Measurements from ENCODE around the gene HERC3. TPM values are rescaled to one million over a fixed set of nuclear protein-coding genes. Genes with fewer than 3 reads are reported as not detected.

The HERC3 gene
- total RNA-seq, 2 experiments from 2014 or later = 42.9 to 47.3 TPM

DNA sequence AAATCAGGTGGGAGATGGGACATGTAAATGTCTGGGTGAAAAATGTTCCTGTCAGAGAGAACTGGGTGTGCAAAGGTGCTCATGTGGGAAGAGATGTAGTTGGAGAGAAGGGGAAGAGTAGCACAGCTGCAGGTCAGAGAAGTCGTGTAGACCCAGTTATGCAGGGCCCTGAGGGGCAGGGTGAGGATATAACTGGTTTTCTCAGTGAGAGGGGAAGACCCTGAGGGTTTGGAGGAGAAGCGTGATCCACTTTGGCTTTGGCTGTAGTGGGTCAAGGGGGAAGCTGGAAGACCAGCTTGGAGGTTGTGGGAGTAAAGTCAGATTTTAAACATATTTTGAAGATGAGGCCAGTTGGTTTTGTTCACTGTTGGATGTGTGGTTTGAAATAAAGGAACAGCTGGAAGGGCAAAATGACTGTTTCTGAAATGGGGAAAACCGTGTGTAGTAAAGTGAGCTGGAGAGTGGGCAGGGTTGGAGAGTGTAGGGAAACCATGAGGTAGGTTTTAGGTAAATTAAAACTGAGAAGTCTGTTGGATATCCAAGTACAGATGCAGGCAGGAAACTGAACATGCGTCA, 61.2 kb downstream of the HERC3 start:
- no peak for DNase-seq
- Mint-ChIP-seq H3K4me1 (peaks cover 8% of the 10 kb centered on the region), H3K27me3 (no peaks in the 10 kb centered on the region), H3K9me3 (no peaks in the 10 kb centered on the region), H3K27ac (no peak overlapping the region), H3K36me3 (peaks cover 28% of the 10 kb centered on the region), H3K4me3 (no peak overlapping the region)
- POLR2A ChIA-PET = no interaction called here
- ATAC-seq (ENCODE audit: low read depth) = no peak

DNA sequence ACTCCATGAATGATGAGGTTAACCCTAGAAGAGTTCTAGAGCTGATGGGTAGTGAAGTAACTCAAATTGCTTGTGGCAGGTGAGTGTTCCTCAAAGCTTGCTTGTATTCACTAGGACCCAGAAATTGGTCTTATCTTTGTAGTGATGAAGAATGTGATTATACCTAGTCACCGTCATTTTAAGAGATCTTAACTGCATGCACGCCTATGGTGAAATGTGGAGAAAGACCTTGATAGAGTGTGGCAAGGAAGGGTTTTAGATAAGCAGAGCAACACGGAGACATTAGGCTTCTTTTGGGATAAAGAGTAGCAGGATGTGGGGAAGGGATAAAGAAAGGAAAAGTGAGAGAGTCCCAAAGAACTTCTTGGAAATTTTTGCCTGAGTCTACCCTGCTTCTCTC, 62.9 kb downstream of the HERC3 start:
- no peak for DNase-seq
- Mint-ChIP-seq H3K9me3 (no peaks in the 10 kb centered on the region), H3K4me1 (peaks cover 10% of the 10 kb centered on the region), H3K27me3 (no peaks in the 10 kb centered on the region), H3K36me3 (peaks cover 26% of the 10 kb centered on the region), H3K4me3 (no peak overlapping the region), H3K27ac (no peak overlapping the region)
- no peak for ATAC-seq (ENCODE audit: low read depth)
- POLR2A ChIA-PET = no interaction called here

DNA sequence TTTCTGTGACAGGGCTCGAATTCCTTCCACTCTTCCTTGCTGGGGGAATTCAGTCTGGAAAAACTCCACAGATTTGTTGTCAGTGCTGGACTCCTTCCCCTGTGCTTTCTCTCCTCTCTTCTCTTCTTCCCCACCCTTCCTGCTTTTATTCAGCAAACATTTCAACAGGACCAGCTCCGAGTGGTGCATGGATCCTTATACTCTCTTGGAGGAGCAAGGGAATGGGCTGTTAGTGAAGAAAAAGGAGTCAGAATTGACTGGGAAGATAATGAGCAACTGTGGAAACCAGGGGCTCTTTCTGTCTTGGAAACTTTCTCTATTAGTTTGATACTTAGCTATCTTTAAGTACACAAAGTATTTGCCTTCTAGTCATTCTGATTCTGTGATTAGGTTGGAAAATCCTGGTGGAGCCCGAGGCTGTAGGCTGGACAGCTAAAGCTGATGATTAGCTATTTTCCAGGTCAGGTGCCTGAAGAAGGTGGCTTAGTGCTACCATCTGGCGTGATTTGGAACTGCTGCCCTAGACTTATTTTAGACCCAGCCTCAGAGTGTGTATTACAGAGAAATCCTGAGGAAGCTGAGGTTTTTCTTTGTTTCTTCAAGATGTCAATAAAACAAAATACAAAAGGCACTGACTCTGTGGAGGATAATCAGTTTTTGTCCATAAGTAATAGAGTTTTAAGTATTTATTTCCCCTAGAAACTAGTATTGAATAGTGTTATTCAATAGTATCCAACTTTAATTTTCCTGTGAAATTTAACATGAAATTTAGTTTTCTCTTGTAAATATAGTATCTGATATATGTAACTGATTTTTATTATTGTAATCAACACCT, 67.0 kb downstream of the HERC3 start:
- Mint-ChIP-seq H3K27me3 (no peaks in the 10 kb centered on the region), H3K9me3 (no peaks in the 10 kb centered on the region), H3K4me1 (peaks cover 8% of the 10 kb centered on the region), H3K36me3 (peaks cover 23% of the 10 kb centered on the region), H3K27ac (no peak overlapping the region), H3K4me3 (no peak overlapping the region)
- ATAC-seq (ENCODE audit: low read depth) (peak; percentile 66), DNase-seq (no peak)
- POLR2A ChIA-PET = interaction anchor here (1.0 kb wide), 1 partner anchor 120 kb away, joined by 6 read pairs; no protein-coding TSS in a partner anchor

DNA sequence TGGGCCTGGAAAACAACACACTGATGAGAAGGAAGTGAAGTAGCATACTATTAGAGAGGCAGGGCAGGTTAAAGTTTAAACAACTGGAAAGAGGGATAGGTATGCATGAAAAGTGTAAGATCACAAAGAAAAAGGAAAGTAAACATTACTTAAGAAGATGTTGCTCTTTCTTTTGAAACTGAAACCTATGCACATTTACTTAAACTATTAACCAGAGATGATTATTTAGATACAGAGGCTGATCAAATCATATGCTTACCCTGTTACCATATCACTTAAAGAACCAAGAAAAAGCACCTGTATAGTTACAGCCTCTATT, 67.6 kb downstream of the HERC3 start:
- Mint-ChIP-seq H3K27me3 (no peaks in the 10 kb centered on the region), H3K4me1 (peaks cover 8% of the 10 kb centered on the region), H3K27ac (no peak overlapping the region), H3K9me3 (no peaks in the 10 kb centered on the region), H3K4me3 (no peak overlapping the region), H3K36me3 (peaks cover 23% of the 10 kb centered on the region)
- ATAC-seq (ENCODE audit: low read depth) (no peak), DNase-seq (no peak)
- POLR2A ChIA-PET = interaction anchor here (1.0 kb wide), 1 partner anchor 120 kb away, joined by 6 read pairs; no protein-coding TSS in a partner anchor

GRCh38 chr4:88660446-88661294, 68.4 kb downstream of the HERC3 start:
- H3K4me1 Mint-ChIP-seq = peaks cover 8% of the 10 kb centered on the region
- POLR2A ChIA-PET = no interaction called here
- ATAC-seq (ENCODE audit: low read depth) (no peak), DNase-seq (no peak)
- H3K36me3 Mint-ChIP-seq = peaks cover 15% of the 10 kb centered on the region
- H3K27ac Mint-ChIP-seq = no peak overlapping the region
- H3K27me3 Mint-ChIP-seq = no peaks in the 10 kb centered on the region
- no peaks in the 10 kb centered on the region for H3K9me3 Mint-ChIP-seq
- no peak overlapping the region for H3K4me3 Mint-ChIP-seq

- H3K4me1 Mint-ChIP-seq = peaks cover 8% of the 10 kb centered on the region
- H3K27ac Mint-ChIP-seq = no peak overlapping the region
- ATAC-seq (ENCODE audit: low read depth) (no peak), DNase-seq (no peak)
- peaks cover 8% of the 10 kb centered on the region for H3K36me3 Mint-ChIP-seq
- no peak overlapping the region for H3K4me3 Mint-ChIP-seq
- POLR2A ChIA-PET = no interaction called here
- H3K9me3 Mint-ChIP-seq = no peaks in the 10 kb centered on the region
- no peaks in the 10 kb centered on the region for H3K27me3 Mint-ChIP-seq
Observed at GRCh38 chr4:88661739-88662138, 69.5 kb downstream of the HERC3 start.

GRCh38 chr4:88672987-88673386, 80.7 kb downstream of the HERC3 start:
- H3K27me3 Mint-ChIP-seq = no peaks in the 10 kb centered on the region
- POLR2A ChIA-PET = no interaction called here
- H3K4me1 Mint-ChIP-seq = peaks cover 4% of the 10 kb centered on the region
- H3K9me3 Mint-ChIP-seq = no peaks in the 10 kb centered on the region
- DNase-seq = no peak
- ATAC-seq (ENCODE audit: low read depth) = peak; percentile 78
- H3K4me3 Mint-ChIP-seq = no peak overlapping the region
- H3K27ac Mint-ChIP-seq = no peak overlapping the region
- peaks cover 15% of the 10 kb centered on the region for H3K36me3 Mint-ChIP-seq

DNA sequence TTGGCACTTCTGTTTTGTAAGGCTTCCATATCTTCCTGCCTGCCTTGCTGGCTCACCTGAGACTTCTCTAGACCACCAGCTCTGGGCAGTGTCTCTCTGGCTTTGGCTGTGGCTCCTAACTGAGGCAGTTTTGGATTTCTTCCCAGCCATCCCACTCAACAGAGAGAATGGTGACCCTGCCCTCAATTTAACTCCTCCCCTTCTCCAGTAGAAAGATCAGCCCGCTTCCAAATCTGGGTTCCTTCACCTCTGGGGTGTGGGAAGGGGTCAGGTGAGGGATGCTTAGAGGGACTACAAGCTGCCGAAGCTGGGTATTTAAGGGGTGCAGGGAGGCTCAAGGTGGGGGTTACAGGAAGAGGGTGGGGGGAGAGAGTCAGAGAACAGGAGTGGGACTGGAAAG, 81.6 kb downstream of the HERC3 start:
- no peaks in the 10 kb centered on the region for H3K9me3 Mint-ChIP-seq
- H3K4me3 Mint-ChIP-seq = no peak overlapping the region
- no peak for ATAC-seq (ENCODE audit: low read depth)
- peaks cover 23% of the 10 kb centered on the region for H3K36me3 Mint-ChIP-seq
- no peak for DNase-seq
- peaks cover 4% of the 10 kb centered on the region for H3K4me1 Mint-ChIP-seq
- H3K27ac Mint-ChIP-seq = no peak overlapping the region
- no peaks in the 10 kb centered on the region for H3K27me3 Mint-ChIP-seq
- POLR2A ChIA-PET = no interaction called here

- H3K27me3 Mint-ChIP-seq = no peaks in the 10 kb centered on the region
- H3K4me1 Mint-ChIP-seq = peaks cover 4% of the 10 kb centered on the region
- peaks cover 29% of the 10 kb centered on the region for H3K36me3 Mint-ChIP-seq
- no peak for DNase-seq
- H3K9me3 Mint-ChIP-seq = no peaks in the 10 kb centered on the region
- ATAC-seq (ENCODE audit: low read depth) = no peak
- no peak overlapping the region for H3K27ac Mint-ChIP-seq
- no peak overlapping the region for H3K4me3 Mint-ChIP-seq
- POLR2A ChIA-PET = no interaction called here
Observed at GRCh38 chr4:88674565-88674964, 82.3 kb downstream of the HERC3 start.

- Mint-ChIP-seq H3K9me3 (no peaks in the 10 kb centered on the region), H3K27me3 (no peaks in the 10 kb centered on the region), H3K27ac (no peak overlapping the region), H3K4me3 (no peak overlapping the region), H3K4me1 (peaks cover 4% of the 10 kb centered on the region), H3K36me3 (peaks cover 33% of the 10 kb centered on the region)
- POLR2A ChIA-PET = no interaction called here
- DNase-seq = no peak
- ATAC-seq (ENCODE audit: low read depth) = no peak
Observed at GRCh38 chr4:88674979-88675378, 82.7 kb downstream of the HERC3 start.

GRCh38 chr4:88675543-88675942, 83.3 kb downstream of the HERC3 start:
- DNase-seq = no peak
- POLR2A ChIA-PET = no interaction called here
- no peak for ATAC-seq (ENCODE audit: low read depth)
- Mint-ChIP-seq H3K36me3 (peaks cover 33% of the 10 kb centered on the region), H3K9me3 (no peaks in the 10 kb centered on the region), H3K4me1 (peaks cover 4% of the 10 kb centered on the region), H3K4me3 (no peak overlapping the region), H3K27ac (no peak overlapping the region), H3K27me3 (no peaks in the 10 kb centered on the region)

- DNase-seq (no peak), ATAC-seq (ENCODE audit: low read depth) (no peak)
- H3K9me3 Mint-ChIP-seq = peaks cover 1% of the 10 kb centered on the region
- peaks cover 61% of the 10 kb centered on the region for H3K36me3 Mint-ChIP-seq
- H3K27ac Mint-ChIP-seq = no peak overlapping the region
- no peak overlapping the region for H3K4me3 Mint-ChIP-seq
- peaks cover 5% of the 10 kb centered on the region for H3K4me1 Mint-ChIP-seq
- no peaks in the 10 kb centered on the region for H3K27me3 Mint-ChIP-seq
- POLR2A ChIA-PET = no interaction called here
Observed at GRCh38 chr4:88681209-88681608, 88.9 kb downstream of the HERC3 start.

DNA sequence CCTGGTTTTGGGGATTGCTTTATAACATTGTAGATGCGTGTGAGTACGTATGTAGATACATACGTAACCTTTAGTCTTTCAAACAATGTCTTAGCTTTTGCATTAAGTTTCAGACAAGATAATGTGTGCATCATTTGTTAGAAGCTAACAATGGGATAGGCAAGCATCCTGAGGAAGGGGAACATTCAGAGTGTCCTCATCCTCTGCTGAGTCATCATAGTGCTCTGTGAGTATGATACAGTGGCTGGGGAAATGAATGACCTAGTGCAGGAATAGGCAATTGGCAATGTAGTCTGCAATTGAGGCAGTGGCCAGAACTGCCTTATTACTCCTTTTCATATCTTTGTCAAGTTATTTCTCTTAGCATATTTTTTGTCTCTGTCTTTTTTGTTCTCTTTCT, 98.1 kb downstream of the HERC3 start:
- Mint-ChIP-seq H3K4me1 (peaks cover 1% of the 10 kb centered on the region), H3K27ac (no peak overlapping the region), H3K27me3 (no peaks in the 10 kb centered on the region), H3K36me3 (peaks cover 10% of the 10 kb centered on the region), H3K9me3 (no peaks in the 10 kb centered on the region), H3K4me3 (no peak overlapping the region)
- ATAC-seq (ENCODE audit: low read depth) (no peak), DNase-seq (no peak)
- POLR2A ChIA-PET = no interaction called here

GRCh38 chr4:88693792-88694191, 101.5 kb downstream of the HERC3 start:
- no peak overlapping the region for H3K27ac Mint-ChIP-seq
- H3K9me3 Mint-ChIP-seq = no peaks in the 10 kb centered on the region
- peaks cover 8% of the 10 kb centered on the region for H3K4me1 Mint-ChIP-seq
- POLR2A ChIA-PET = no interaction called here
- no peak overlapping the region for H3K4me3 Mint-ChIP-seq
- no peak for DNase-seq
- no peak for ATAC-seq (ENCODE audit: low read depth)
- no peaks in the 10 kb centered on the region for H3K27me3 Mint-ChIP-seq
- peaks cover 9% of the 10 kb centered on the region for H3K36me3 Mint-ChIP-seq
